AG09309 (cell line): ENCODE measurements around the gene TCERG1.

Experiments
- DNase-seq: peaks from one replicate; pipeline ENCODE4 v3.0.0-alpha.2; 2010; ENCODE audit warnings: low read depth
- H3K4me3 ChIP-seq: 2 replicates; pipeline ENCODE4 v1.5.1; 2011; ENCODE audit warnings: mild to moderate bottlenecking, low read depth, low read length, moderate library complexity; ENCODE audit not compliant: control insufficient read depth
- CTCF ChIP-seq: IDR thresholded peaks from 2 replicates; pipeline ENCODE4 v1.5.1; 2011; ENCODE audit warnings: mild to moderate bottlenecking, low read depth, low read length, inconsistent platforms; ENCODE audit not compliant: insufficient read depth, control insufficient read depth; ENCODE audit errors: missing control alignments

Gene TCERG1

GRCh38 chr5:146446861-146447733 is at the start of gene TCERG1:
TCERG1 (plus strand) TSS chr5:146447333; CDS start chr5:146447350, 17 bp downstream.
- peak; percentile 80 for TF ChIP-seq CTCF
- peak; percentile 100 for DNase-seq
- peak within 1 kb of the TSS; percentile 93 for H3K4me3 ChIP-seq

GRCh38 chr5:146398826-146399225 is 48.3 kb upstream of the TCERG1 start:
- no peak overlapping the region for H3K4me3 ChIP-seq
- no peak for TF ChIP-seq CTCF
- no peak for DNase-seq

GRCh38 chr5:146399481-146399880 is 47.7 kb upstream of the TCERG1 start:
- DNase-seq = no peak
- no peak overlapping the region for H3K4me3 ChIP-seq
- no peak for TF ChIP-seq CTCF

- no peak for DNase-seq
- no peak for TF ChIP-seq CTCF
- H3K4me3 ChIP-seq = no peak overlapping the region
Observed at GRCh38 chr5:146400201-146400600, 46.9 kb upstream of the TCERG1 start.

- TF ChIP-seq CTCF = no peak
- no peak overlapping the region for H3K4me3 ChIP-seq
- no peak for DNase-seq
Observed at GRCh38 chr5:146401021-146401420, 46.1 kb upstream of the TCERG1 start.

- no peak for DNase-seq
- H3K4me3 ChIP-seq = no peak overlapping the region
- no peak for TF ChIP-seq CTCF
Observed at GRCh38 chr5:146402949-146403348, 44.2 kb upstream of the TCERG1 start.
